Transverse colon (tissue), 4 donors: Measurements from ENCODE around the gene CXXC4. TPM values are rescaled to one million over a fixed set of nuclear protein-coding genes. Genes with fewer than 3 reads are reported as not detected.

ENCODE experiments used
- DNase-seq: peaks from one replicate; pipeline ENCODE4 v3.0.0-alpha.2; 2019
- H3K27ac ChIP-seq, 4 donors: fragments of 200-600 bp; sonication (generic); 2 replicates each; pipeline ENCODE4 v1.5.1; 2016 to 2018; ENCODE audit warnings: inconsistent platforms in 4 of 4
- H3K27me3 ChIP-seq: fragments of 200-600 bp; sonication (generic); 2 replicates; pipeline ENCODE4 v1.5.1; 2017; ENCODE audit warnings: inconsistent platforms
- H3K36me3 ChIP-seq, 4 donors: fragments of 200-600 bp; sonication (generic); 2 replicates each; pipeline ENCODE4 v1.5.1; 2017 to 2019; ENCODE audit warnings: inconsistent platforms in 4 of 4
- H3K4me1 ChIP-seq, 4 donors: fragments of 200-600 bp; sonication (generic); 2 replicates each; pipeline ENCODE4 v1.5.1; 2017 to 2020; ENCODE audit warnings: inconsistent platforms in 4 of 4
- H3K4me3 ChIP-seq, 4 donors: fragments of 200-600 bp; sonication (generic); 1 replicate in 1 of 4; 2 replicates in 3 of 4; pipeline versions ENCODE4 v1.5.1 to v1.6.1; 2017 to 2019; ENCODE audit warnings: inconsistent platforms in 4 of 4
- H3K9me3 ChIP-seq, 2 donors: fragments of 200-600 bp; sonication (generic); 2 replicates each; pipeline ENCODE4 v1.5.1; 2017 to 2019; ENCODE audit warnings: inconsistent platforms in 2 of 2
- EP300 ChIP-seq: sonication (generic); formaldehyde crosslinking; IDR thresholded peaks from one replicate; pipeline ENCODE4 v1.6.1; 2017; ENCODE audit warnings: antibody characterized with exemption, low read depth
- POLR2A ChIP-seq: fragments of 450-650 bp; IDR thresholded peaks from one replicate; pipeline ENCODE4 v1.6.1; 2016; ENCODE audit warnings: antibody characterized with exemption, mild to moderate bottlenecking, moderate library complexity
- POLR2AphosphoS5 ChIP-seq, 3 donors: sonication (generic); formaldehyde crosslinking; IDR thresholded peaks; one replicate each; pipeline ENCODE4 v1.6.1; 2016; ENCODE audit warnings: antibody characterized with exemption in 3 of 3
- WGBS, 2 donors: methylation state at CpG; one replicate each; pipeline ENCODE4 v1.1.5; 2018; ENCODE audit warnings: low coverage in 1 of 2; 5-methylcytosine and 5-hydroxymethylcytosine counted together
- in situ Hi-C, 4 donors: fragments of 200-750 bp; cut with MboI; loops; one replicate each; pipeline versions ENCODE4 v1.15.0 to v1.15.1; 2017; ENCODE audit warnings: low sequenced_read_pairs in 3 of 4, low pct_ligation_motif_present in 1 of 4, low pct_unique_long_range_greater_than_20kb in 1 of 4
- intact Hi-C: fragments of 100-400 bp; cut with DNase I; formaldehyde crosslinking; loops from one replicate; pipeline ENCODE4 v1.15.1; 2023; ENCODE audit warnings: low total_unique reads
- total RNA-seq, 4 donors: library from RNA; depleted of rRNA; stranded (reverse); fragments of >200 nt; gene quantifications; one replicate each; pipeline ENCODE4 v1.1.0, GENCODE V29; 2016
- TF ChIP-seq, protein P1 (sequence below), 5 experiments: fragments of 200-600 bp in 3 of 5; fragments of 450-650 bp in 2 of 5; sonication (generic) in 3 of 5; IDR thresholded peaks; 1 replicate in 2 of 5; 2 replicates in 3 of 5; pipeline ENCODE4 v1.5.1; 2016 to 2017; ENCODE audit warnings: antibody characterized with exemption in 5 of 5, inconsistent platforms in 3 of 5, mild to moderate bottlenecking in 2 of 5, moderate library complexity in 1 of 5

CXXC4 gene
- total RNA-seq, 4 donors from 2014 or later, result 0.96 to 1.7 TPM; not detected in 2

- intact Hi-C loops, result no loop called here
- in situ Hi-C loops, result no loop called here
- H3K4me1 ChIP-seq, result no peaks in the 10 kb centered on the region
- no peaks in the 10 kb centered on the region for H3K27me3 ChIP-seq
- H3K27ac ChIP-seq, result no peak overlapping the region
- no peak for DNase-seq
- no peak overlapping the region for H3K4me3 ChIP-seq
- H3K9me3 ChIP-seq, result no peaks in the 10 kb centered on the region
- TF ChIP-seq EP300, result no peak
- no peak for TF ChIP-seq POLR2A
- TF ChIP-seq, protein P1, sequence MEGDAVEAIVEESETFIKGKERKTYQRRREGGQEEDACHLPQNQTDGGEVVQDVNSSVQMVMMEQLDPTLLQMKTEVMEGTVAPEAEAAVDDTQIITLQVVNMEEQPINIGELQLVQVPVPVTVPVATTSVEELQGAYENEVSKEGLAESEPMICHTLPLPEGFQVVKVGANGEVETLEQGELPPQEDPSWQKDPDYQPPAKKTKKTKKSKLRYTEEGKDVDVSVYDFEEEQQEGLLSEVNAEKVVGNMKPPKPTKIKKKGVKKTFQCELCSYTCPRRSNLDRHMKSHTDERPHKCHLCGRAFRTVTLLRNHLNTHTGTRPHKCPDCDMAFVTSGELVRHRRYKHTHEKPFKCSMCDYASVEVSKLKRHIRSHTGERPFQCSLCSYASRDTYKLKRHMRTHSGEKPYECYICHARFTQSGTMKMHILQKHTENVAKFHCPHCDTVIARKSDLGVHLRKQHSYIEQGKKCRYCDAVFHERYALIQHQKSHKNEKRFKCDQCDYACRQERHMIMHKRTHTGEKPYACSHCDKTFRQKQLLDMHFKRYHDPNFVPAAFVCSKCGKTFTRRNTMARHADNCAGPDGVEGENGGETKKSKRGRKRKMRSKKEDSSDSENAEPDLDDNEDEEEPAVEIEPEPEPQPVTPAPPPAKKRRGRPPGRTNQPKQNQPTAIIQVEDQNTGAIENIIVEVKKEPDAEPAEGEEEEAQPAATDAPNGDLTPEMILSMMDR (IDR thresholded peaks at IDR 0.05), result no peak
- no peak for TF ChIP-seq POLR2AphosphoS5 (IDR thresholded peaks at IDR 0.05)
- no peaks in the 10 kb centered on the region for H3K36me3 ChIP-seq
- whole genome bisulfite sequencing, 2 donors, result 50 to 69% methylated on average over 1 of the region's 1 CpG
Measured at GRCh38 chr4:104470770-104471169, 23.9 kb downstream of the CXXC4 start.

DNA sequence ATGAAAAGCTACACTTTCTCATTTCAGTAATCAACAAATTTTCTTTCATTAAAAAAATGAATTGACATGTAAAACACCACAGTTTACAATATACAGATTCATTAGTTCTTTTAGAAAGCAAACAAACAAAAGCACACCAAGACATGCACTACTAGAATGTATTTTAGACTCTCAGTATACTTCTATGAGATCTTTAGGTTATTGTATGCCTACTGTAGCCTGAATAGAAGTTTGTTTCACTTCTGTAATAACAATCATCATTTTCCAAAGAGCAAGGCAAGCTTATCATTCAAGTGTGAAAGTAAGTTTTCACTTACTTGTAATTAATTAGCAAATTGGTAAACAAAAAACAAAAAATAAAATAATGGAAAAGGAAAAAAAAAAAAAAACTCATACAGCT lies 24.9 kb downstream of the CXXC4 start:
- H3K4me3 ChIP-seq, result no peak overlapping the region
- intact Hi-C loops (no loop called here), in situ Hi-C loops (no loop called here)
- no peaks in the 10 kb centered on the region for H3K9me3 ChIP-seq
- H3K27me3 ChIP-seq, result no peaks in the 10 kb centered on the region
- H3K36me3 ChIP-seq, result no peaks in the 10 kb centered on the region
- no peak for TF ChIP-seq POLR2AphosphoS5 (IDR thresholded peaks at IDR 0.05)
- no peaks in the 10 kb centered on the region for H3K4me1 ChIP-seq
- no peak overlapping the region for H3K27ac ChIP-seq
- no peak for DNase-seq

GRCh38 chr4:104465619-104466018 lies 29.1 kb downstream of the CXXC4 start:
- no peaks in the 10 kb centered on the region for H3K9me3 ChIP-seq
- no peak for DNase-seq
- no peak overlapping the region for H3K27ac ChIP-seq
- TF ChIP-seq EP300 (no peak), POLR2AphosphoS5 (IDR thresholded peaks at IDR 0.05) (no peak), POLR2A (no peak)
- TF ChIP-seq, protein P1 (IDR thresholded peaks at IDR 0.05), result no peak
- 81 to 94% methylated on average over 5 of the region's 5 CpGs for WGBS, 2 donors
- in situ Hi-C loops, result no loop called here
- intact Hi-C loops, result no loop called here
- no peaks in the 10 kb centered on the region for H3K4me1 ChIP-seq
- H3K4me3 ChIP-seq, result no peak overlapping the region
- H3K36me3 ChIP-seq, result no peaks in the 10 kb centered on the region
- H3K27me3 ChIP-seq, result no peaks in the 10 kb centered on the region

GRCh38 chr4:104465201-104465600 lies 29.5 kb downstream of the CXXC4 start:
- H3K27me3 ChIP-seq, result no peaks in the 10 kb centered on the region
- WGBS, 2 donors, result 55 to 77% methylated on average over 1 of the region's 1 CpG

DNA sequence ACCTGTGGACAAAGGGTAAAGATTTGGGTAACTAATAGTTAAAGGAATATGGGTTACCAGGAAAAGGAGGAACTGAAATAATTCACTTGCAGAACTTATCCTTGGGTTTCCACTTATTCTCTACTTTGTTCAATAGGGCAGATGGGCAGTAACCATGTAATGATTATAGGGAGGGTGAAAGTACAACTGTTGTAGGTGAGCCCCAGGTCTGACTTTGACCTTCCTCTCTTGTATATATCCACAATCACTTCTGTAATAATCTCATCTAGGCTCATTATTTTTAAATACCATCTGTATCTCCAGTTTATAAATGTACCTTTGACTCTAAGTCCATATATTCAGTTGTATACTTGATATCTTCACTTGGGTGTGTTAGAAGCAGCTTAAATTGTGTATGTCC lies 32.1 kb downstream of the CXXC4 start:
- no peak for DNase-seq
- H3K27ac ChIP-seq, result no peak overlapping the region

More at GRCh38 chr4:104465201-104465600, 29.5 kb downstream of the CXXC4 start:
- no peaks in the 10 kb centered on the region for H3K4me1 ChIP-seq
- no peak for DNase-seq
- no peaks in the 10 kb centered on the region for H3K9me3 ChIP-seq
- no peak overlapping the region for H3K27ac ChIP-seq
- TF ChIP-seq POLR2AphosphoS5 (IDR thresholded peaks at IDR 0.05) (no peak), EP300 (no peak)
- no peak overlapping the region for H3K4me3 ChIP-seq
- no peaks in the 10 kb centered on the region for H3K36me3 ChIP-seq
- intact Hi-C loops (no loop called here), in situ Hi-C loops (no loop called here)

More for the DNA sequence above, 32.1 kb downstream of the CXXC4 start:
- H3K4me1 ChIP-seq, result no peaks in the 10 kb centered on the region
- H3K4me3 ChIP-seq, result no peak overlapping the region
- H3K9me3 ChIP-seq, result no peaks in the 10 kb centered on the region
- in situ Hi-C loops (no loop called here), intact Hi-C loops (no loop called here)
- H3K27me3 ChIP-seq, result no peaks in the 10 kb centered on the region
- no peaks in the 10 kb centered on the region for H3K36me3 ChIP-seq
- TF ChIP-seq, protein P1 (IDR thresholded peaks at IDR 0.05), result no peak
- no peak for TF ChIP-seq EP300
- no peak for TF ChIP-seq POLR2A
- no peak for TF ChIP-seq POLR2AphosphoS5 (IDR thresholded peaks at IDR 0.05)
